ENCODE results near the gene SYNE1.

SYNE1 gene

GRCh38 chr6:152576525-152576924 is 60.6 kb downstream of the SYNE1 start:
- no peaks in the 10 kb centered on the region for H3K9me3 Mint-ChIP-seq
- TF ChIP-seq, protein P1, sequence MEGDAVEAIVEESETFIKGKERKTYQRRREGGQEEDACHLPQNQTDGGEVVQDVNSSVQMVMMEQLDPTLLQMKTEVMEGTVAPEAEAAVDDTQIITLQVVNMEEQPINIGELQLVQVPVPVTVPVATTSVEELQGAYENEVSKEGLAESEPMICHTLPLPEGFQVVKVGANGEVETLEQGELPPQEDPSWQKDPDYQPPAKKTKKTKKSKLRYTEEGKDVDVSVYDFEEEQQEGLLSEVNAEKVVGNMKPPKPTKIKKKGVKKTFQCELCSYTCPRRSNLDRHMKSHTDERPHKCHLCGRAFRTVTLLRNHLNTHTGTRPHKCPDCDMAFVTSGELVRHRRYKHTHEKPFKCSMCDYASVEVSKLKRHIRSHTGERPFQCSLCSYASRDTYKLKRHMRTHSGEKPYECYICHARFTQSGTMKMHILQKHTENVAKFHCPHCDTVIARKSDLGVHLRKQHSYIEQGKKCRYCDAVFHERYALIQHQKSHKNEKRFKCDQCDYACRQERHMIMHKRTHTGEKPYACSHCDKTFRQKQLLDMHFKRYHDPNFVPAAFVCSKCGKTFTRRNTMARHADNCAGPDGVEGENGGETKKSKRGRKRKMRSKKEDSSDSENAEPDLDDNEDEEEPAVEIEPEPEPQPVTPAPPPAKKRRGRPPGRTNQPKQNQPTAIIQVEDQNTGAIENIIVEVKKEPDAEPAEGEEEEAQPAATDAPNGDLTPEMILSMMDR (IDR thresholded peaks at IDR 0.05), result no peak
- H3K36me3 Mint-ChIP-seq (ENCODE audit: low read depth), result no peaks in the 10 kb centered on the region
- no peak overlapping the region for H3K4me3 Mint-ChIP-seq
- DNase-seq, result no peak
- H3K4me1 Mint-ChIP-seq, result peaks cover 9% of the 10 kb centered on the region
- no peaks in the 10 kb centered on the region for H3K27me3 Mint-ChIP-seq (ENCODE audit: low read depth, poor library complexity)
- no peak overlapping the region for H3K27ac Mint-ChIP-seq

DNA sequence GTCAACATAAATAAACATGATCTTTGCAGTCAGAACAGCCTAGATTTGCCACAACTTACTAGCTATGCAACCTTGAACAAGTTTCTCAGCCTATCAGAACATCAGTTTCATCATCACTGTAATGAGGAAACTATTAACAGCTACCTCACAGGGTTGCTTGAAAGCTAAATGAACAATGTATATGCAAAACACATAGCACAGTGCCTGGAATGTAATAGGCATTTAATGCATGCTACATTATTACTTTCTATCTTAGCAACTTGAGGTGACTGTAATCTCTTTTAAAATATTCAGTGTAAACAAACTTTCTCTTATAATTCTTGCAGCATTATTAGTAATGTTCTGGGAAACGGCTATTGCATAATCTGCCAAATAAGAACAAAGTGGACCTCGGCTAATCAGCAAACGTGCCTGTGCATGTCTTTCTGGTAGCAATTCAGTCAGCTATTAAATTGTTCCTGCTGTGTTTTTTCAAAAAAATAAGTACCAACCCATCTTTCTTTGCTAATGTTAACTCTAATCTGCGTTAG is 61.5 kb downstream of the SYNE1 start:
- no peaks in the 10 kb centered on the region for H3K27me3 Mint-ChIP-seq (ENCODE audit: low read depth, poor library complexity)
- TF ChIP-seq, protein P1 (IDR thresholded peaks at IDR 0.05), result no peak
- no peak for DNase-seq
- no peak overlapping the region for H3K4me3 Mint-ChIP-seq
- H3K27ac Mint-ChIP-seq, result no peak overlapping the region
- no peaks in the 10 kb centered on the region for H3K36me3 Mint-ChIP-seq (ENCODE audit: low read depth)
- H3K4me1 Mint-ChIP-seq, result peaks cover 15% of the 10 kb centered on the region
- no peaks in the 10 kb centered on the region for H3K9me3 Mint-ChIP-seq

DNA sequence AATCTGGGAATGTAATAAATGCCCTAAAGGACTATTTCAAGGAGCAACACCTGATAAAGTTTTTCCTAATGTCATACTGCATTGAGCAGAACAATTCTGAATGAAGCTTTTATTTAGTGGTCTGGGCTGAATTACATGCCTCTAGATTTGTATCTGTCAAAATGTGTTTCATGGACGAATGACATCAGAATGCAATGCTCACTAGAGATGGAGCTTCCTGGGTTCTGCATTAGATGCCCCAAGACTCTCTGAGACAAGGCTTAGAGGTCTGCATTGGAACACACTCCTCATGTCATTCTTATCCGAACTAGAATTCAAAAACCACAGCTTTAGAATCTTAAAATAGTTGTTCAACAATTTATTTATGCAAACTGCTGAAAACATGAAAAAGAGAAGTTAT is 62.0 kb downstream of the SYNE1 start:
- H3K4me3 Mint-ChIP-seq, result no peak overlapping the region
- no peaks in the 10 kb centered on the region for H3K36me3 Mint-ChIP-seq (ENCODE audit: low read depth)
- H3K27ac Mint-ChIP-seq, result no peak overlapping the region
- no peaks in the 10 kb centered on the region for H3K9me3 Mint-ChIP-seq
- peaks cover 15% of the 10 kb centered on the region for H3K4me1 Mint-ChIP-seq
- no peaks in the 10 kb centered on the region for H3K27me3 Mint-ChIP-seq (ENCODE audit: low read depth, poor library complexity)
- TF ChIP-seq, protein P1 (IDR thresholded peaks at IDR 0.05), result no peak
- no peak for DNase-seq

- H3K36me3 Mint-ChIP-seq (ENCODE audit: low read depth), result no peaks in the 10 kb centered on the region
- H3K9me3 Mint-ChIP-seq, result no peaks in the 10 kb centered on the region
- peaks cover 4% of the 10 kb centered on the region for H3K27me3 Mint-ChIP-seq (ENCODE audit: low read depth, poor library complexity)
- H3K27ac Mint-ChIP-seq, result no peak overlapping the region
- TF ChIP-seq, protein P1 (IDR thresholded peaks at IDR 0.05), result no peak
- peaks cover 15% of the 10 kb centered on the region for H3K4me1 Mint-ChIP-seq
- no peak for DNase-seq
- H3K4me3 Mint-ChIP-seq, result no peak overlapping the region
Observed at GRCh38 chr6:152573762-152574161, 63.4 kb downstream of the SYNE1 start.

GRCh38 chr6:152572338-152573088 is 64.6 kb downstream of the SYNE1 start:
- H3K4me1 Mint-ChIP-seq, result peaks cover 15% of the 10 kb centered on the region
- H3K27ac Mint-ChIP-seq, result no peak overlapping the region
- DNase-seq, result no peak
- H3K36me3 Mint-ChIP-seq (ENCODE audit: low read depth), result no peaks in the 10 kb centered on the region
- H3K4me3 Mint-ChIP-seq, result no peak overlapping the region
- H3K9me3 Mint-ChIP-seq, result no peaks in the 10 kb centered on the region
- TF ChIP-seq, protein P1 (IDR thresholded peaks at IDR 0.05), result no peak
- peaks cover 10% of the 10 kb centered on the region for H3K27me3 Mint-ChIP-seq (ENCODE audit: low read depth, poor library complexity)

DNA sequence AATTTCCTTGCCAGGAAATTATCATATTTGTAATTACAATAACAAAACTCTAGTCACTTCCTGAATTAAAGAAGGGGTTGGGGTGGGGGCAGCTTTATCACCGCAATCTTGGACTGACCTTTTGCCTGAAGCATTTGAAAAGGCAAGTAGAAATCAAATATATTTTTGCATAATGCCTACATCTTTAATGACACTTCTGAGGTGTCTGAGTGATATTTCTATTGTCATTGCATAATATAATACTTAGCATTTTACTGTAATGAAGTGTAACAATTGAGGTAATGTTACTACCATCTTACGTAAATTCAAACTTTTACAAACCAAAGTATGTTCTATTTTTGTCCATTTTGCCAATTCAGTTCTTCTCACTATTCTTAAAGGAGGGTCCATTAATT is 65.2 kb downstream of the SYNE1 start:
- Mint-ChIP-seq H3K4me1 (peaks cover 15% of the 10 kb centered on the region), H3K4me3 (no peak overlapping the region), H3K27me3 (ENCODE audit: low read depth, poor library complexity) (peaks cover 10% of the 10 kb centered on the region), H3K36me3 (ENCODE audit: low read depth) (no peaks in the 10 kb centered on the region), H3K27ac (no peak overlapping the region), H3K9me3 (no peaks in the 10 kb centered on the region)
- TF ChIP-seq, protein P1 (IDR thresholded peaks at IDR 0.05), result no peak
- DNase-seq, result no peak

Data from nephron progenitor cell (in vitro differentiated cells).